AG10803 (cell line): Measurements from ENCODE around the gene GDA.

Experiments
- DNase-seq: peaks from one replicate; pipeline ENCODE4 v3.0.0; 2010; ENCODE audit warnings: low read depth
- H3K4me3 ChIP-seq: 2 replicates; pipeline ENCODE4 v1.5.1; 2011; ENCODE audit warnings: mild to moderate bottlenecking, low read length, control low read depth
- TF ChIP-seq, protein P1 (sequence below): conservative IDR thresholded peaks from 2 replicates; pipeline ENCODE4 v1.5.1; 2011; ENCODE audit warnings: mild to moderate bottlenecking, low read length, control low read depth, inconsistent platforms

Gene GDA

DNA sequence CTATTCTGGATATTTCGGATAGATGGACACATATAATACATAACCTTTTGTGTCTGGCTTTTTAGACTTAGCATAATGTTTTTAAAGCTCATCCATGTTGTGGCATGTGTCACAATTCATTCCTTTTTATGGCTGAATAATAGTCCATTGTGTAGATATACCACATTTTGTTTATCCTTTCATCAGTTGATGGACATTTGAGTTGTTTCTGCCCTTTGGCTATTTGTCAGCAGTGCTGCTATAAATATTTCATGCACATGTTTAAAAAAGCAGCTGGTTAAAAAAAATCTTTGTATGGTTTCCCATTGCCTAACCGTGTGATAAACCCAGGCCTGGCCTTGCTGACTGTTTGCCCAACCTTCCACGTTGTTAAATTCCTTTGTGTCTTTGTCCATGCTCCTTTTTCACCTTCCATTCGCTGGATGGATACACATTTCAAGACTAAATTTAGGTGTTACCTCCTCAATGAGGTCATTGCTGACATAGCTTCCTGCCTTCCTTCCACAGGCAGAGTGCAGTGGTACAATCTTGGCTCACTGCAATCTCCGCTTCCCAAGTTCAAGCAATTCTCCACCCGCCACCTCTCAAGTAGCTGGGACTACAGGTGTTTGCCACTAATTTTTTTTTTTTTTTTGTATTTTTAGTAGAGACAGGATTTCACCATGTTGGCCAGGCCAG lies 11.3 kb downstream of the GDA start:
- TF ChIP-seq, protein P1, sequence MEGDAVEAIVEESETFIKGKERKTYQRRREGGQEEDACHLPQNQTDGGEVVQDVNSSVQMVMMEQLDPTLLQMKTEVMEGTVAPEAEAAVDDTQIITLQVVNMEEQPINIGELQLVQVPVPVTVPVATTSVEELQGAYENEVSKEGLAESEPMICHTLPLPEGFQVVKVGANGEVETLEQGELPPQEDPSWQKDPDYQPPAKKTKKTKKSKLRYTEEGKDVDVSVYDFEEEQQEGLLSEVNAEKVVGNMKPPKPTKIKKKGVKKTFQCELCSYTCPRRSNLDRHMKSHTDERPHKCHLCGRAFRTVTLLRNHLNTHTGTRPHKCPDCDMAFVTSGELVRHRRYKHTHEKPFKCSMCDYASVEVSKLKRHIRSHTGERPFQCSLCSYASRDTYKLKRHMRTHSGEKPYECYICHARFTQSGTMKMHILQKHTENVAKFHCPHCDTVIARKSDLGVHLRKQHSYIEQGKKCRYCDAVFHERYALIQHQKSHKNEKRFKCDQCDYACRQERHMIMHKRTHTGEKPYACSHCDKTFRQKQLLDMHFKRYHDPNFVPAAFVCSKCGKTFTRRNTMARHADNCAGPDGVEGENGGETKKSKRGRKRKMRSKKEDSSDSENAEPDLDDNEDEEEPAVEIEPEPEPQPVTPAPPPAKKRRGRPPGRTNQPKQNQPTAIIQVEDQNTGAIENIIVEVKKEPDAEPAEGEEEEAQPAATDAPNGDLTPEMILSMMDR = no peak
- DNase-seq = no peak
- no peak overlapping the region for H3K4me3 ChIP-seq

DNA sequence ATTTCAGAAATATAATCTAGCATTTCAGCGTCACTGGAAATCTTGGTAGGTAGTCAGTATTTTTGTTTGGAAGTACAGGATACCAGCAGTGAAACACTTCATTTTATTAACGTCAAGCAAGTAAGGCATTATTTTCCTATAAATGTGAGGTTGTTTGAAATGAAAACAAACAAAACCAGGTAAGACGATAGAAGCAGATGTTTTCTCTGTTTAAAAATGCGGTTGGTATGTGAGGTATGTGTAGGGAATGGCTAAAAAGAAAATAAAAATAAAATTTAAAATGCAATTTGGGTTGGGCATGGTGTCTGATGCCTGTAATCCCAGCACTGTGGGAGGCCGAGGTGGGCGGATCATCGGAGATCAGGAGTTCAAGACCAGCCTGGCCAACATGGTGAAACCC lies 16.1 kb downstream of the GDA start:
- H3K4me3 ChIP-seq = no peak overlapping the region
- no peak for DNase-seq
- TF ChIP-seq, protein P1 = no peak

DNA sequence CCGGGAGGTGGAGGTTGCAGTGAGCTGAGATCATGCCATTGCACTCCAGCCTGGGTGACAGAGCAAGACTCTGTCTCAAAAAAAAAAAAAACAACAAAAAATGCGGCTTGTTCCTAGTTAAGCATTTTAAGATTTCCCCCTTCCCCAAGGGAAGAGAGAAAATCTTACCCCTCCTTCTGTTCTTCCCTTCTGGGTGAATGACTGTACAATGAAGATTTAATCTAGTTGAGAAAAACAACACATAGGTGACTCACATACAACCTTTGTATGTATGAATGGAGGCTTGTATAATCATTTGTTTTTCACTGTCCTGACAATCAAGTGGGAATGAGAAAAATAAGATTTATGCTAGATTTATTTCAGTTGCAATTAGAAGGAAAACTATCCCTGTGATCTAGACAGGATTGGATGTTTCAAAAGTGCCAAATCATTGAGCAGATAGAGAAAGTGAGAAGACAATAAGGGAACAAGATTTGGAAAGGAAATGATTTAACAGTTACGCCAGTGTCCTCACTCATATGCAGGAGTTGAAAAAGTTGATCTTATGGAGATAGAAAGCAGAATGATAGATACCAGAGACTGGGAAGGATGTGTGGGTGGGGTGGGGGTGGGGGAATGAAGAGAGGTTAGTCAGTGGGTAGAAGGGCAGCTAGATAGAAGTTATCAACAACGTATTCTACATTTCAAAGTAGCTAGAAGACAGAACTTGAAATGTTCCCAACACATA lies 16.7 kb downstream of the GDA start:
- no peak overlapping the region for H3K4me3 ChIP-seq
- no peak for DNase-seq
- TF ChIP-seq, protein P1 = no peak

DNA sequence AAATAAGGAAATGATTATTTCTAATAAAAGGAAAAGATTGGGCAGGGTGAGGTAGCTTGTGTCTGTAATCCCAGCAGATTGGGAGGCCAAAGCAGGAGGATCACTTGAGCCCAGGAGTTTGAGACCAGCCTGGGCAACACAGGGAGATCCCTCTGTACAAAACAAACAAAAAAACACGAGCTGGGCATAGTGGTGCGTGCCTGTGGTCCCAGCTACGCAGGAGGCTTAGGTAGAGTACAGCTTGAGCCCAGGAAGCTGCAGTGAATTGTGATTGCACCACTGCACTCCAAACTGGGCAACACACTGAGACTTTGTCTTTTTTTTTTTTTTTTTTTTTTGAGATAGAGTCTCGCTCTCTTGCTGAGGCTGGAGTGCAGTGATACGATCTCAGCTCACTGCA lies 18.8 kb downstream of the GDA start:
- no peak for DNase-seq
- TF ChIP-seq, protein P1 = no peak
- H3K4me3 ChIP-seq = no peak overlapping the region

DNA sequence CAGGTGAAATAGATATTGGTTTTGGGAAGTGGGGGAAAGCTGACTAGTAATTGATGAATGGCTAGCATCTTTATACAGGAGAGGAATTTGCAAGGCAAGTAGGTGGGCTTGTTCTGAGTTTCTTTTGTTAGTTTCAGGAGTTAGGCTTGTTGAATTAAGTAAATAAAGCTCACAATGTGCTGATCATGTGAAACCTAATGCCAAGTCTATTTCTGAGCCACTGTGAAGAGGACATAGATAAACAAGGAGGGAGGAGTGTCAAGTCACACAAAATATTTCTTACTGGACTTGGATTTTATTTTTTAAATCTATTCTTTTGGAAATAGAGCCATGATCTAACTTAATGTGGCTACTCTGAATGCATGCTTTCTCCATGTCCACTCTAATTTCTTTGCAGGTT lies 19.9 kb downstream of the GDA start:
- no peak overlapping the region for H3K4me3 ChIP-seq
- no peak for DNase-seq
- TF ChIP-seq, protein P1 = no peak

DNA sequence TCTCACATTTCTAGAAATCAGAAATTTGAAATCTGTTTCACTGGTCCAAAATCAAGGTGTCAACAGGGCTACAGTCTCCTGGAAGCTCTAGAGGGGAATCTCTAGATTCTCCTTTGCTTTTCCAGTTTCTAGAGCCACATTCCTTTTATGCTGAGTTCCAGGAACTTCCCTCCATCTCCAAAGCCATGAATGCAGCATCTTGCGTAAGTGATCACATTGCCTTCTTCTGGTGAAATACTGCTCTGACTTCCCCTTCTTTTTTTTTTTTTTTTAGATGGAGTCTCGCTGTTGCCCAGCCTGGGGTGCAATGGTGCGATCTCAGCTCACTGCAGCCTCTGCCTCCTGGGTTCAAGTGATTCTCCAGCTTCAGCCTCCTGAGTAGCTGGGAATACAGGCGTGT lies 23.8 kb downstream of the GDA start:
- TF ChIP-seq, protein P1 = no peak
- no peak overlapping the region for H3K4me3 ChIP-seq
- no peak for DNase-seq

DNA sequence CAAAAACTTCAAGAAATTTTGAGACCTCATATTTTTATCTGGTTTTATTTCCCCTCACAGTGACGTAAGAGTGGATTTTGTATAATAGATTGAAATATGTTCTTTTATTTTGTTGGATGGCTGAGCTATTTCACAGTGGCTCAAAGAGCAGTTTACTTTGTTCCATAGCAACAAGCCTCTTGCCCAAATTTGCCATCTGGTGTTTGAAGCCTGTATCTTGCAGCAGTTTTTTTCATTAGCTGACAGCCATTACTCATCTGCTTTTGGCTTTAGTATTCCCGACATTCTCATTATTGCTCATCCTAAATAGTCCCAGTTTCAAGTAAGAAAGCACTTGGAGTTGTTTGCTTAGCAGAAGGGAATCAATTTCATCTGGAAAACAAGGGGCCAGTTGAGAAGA lies 36.3 kb downstream of the GDA start:
- DNase-seq = no peak
- H3K4me3 ChIP-seq = no peak overlapping the region
- TF ChIP-seq, protein P1 = no peak
